ENCODE data around the gene CPLX1. TPM values are rescaled to one million over a fixed set of nuclear protein-coding genes. Genes with fewer than 3 reads are reported as not detected.

Gene CPLX1
- total RNA-seq, 2 experiments from 2014 or later, result 0.21 to 0.25 TPM

DNA sequence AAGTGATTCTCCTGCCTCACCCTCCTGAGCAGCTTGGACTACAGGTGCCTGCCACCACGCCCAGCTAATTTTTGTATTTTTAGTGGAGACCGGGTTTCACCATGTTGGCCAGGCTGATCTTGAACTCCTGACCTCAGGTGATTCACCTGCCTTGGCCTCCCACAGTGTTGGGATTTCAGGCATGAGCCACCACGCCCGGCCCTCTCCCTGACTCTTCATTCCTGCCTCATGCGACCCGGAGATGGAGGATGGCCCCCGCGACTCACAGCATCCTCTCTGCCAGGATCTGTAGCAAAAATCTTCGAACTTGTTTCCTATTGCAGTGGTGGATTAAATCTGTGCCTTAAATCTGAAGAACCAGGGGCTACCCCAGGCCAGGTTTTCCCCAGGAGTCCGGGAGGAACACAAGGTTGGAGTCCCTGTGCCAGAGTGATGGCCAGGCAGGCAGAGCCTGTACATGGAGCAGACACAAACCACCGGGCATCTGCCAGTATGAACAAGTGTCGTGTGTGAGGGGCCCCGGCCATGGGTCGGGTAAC, 11.5 kb downstream of the CPLX1 start:
- CTCF ChIA-PET (ENCODE audit: unreplicated experiment), result interaction anchor here (1.3 kb wide), 1 partner anchor 21 kb away, joined by 4 read pairs; no protein-coding TSS in a partner anchor
- Histone ChIP-seq H3K4me3 (ENCODE audit: low read depth, low read length, poor library complexity, severe bottlenecking) (no peak overlapping the region), H2AFZ (ENCODE audit: low read length) (no peak overlapping the region), H4K20me1 (ENCODE audit: insufficient read depth, low read length) (no peaks in the 10 kb centered on the region), H3K79me2 (ENCODE audit: insufficient read depth, low read depth, low read length) (no peaks in the 10 kb centered on the region), H3K9me3 (ENCODE audit: low read length) (no peaks in the 10 kb centered on the region), H3K36me3 (ENCODE audit: insufficient read depth, low read length) (no peaks in the 10 kb centered on the region), H3K4me1 (ENCODE audit: insufficient read depth, low read length, poor library complexity, severe bottlenecking) (peaks cover 7% of the 10 kb centered on the region), H3K4me2 (ENCODE audit: low read length) (no peak overlapping the region), H3K9me2 (ENCODE audit: insufficient read depth, low read length) (no peaks in the 10 kb centered on the region), H3K27ac (ENCODE audit: low read depth, low read length, poor library complexity, severe bottlenecking) (no peak overlapping the region)
- intact Hi-C loops (cut with micrococcal nuclease; ENCODE audit: unreplicated experiment), result no loop called here
- POLR2A ChIA-PET, result interaction anchor here (1.2 kb wide), 1 partner anchor 31 kb away, joined by 4 read pairs; no protein-coding TSS in a partner anchor
- no TSS peak for BruUV-seq (replicated peaks)
- no peak for DNase-seq (ENCODE audit: low spot score)
- TF ChIP-seq, protein P1, sequence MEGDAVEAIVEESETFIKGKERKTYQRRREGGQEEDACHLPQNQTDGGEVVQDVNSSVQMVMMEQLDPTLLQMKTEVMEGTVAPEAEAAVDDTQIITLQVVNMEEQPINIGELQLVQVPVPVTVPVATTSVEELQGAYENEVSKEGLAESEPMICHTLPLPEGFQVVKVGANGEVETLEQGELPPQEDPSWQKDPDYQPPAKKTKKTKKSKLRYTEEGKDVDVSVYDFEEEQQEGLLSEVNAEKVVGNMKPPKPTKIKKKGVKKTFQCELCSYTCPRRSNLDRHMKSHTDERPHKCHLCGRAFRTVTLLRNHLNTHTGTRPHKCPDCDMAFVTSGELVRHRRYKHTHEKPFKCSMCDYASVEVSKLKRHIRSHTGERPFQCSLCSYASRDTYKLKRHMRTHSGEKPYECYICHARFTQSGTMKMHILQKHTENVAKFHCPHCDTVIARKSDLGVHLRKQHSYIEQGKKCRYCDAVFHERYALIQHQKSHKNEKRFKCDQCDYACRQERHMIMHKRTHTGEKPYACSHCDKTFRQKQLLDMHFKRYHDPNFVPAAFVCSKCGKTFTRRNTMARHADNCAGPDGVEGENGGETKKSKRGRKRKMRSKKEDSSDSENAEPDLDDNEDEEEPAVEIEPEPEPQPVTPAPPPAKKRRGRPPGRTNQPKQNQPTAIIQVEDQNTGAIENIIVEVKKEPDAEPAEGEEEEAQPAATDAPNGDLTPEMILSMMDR (conservative IDR thresholded peaks at IDR 0.05; ENCODE audit: low read length), result no peak
- no peak for TF ChIP-seq EZH2phosphoT487 (IDR thresholded peaks at IDR 0.05; ENCODE audit: borderline replicate concordance, low read depth, low read length)

GRCh38 chr4:813900-814299, 12.0 kb downstream of the CPLX1 start:
- Histone ChIP-seq H3K36me3 (ENCODE audit: insufficient read depth, low read length) (no peaks in the 10 kb centered on the region), H3K4me2 (ENCODE audit: low read length) (no peak overlapping the region), H2AFZ (ENCODE audit: low read length) (no peak overlapping the region), H3K4me3 (ENCODE audit: low read depth, low read length, poor library complexity, severe bottlenecking) (no peak overlapping the region), H3K79me2 (ENCODE audit: insufficient read depth, low read depth, low read length) (no peaks in the 10 kb centered on the region), H4K20me1 (ENCODE audit: insufficient read depth, low read length) (no peaks in the 10 kb centered on the region), H3K27ac (ENCODE audit: low read depth, low read length, poor library complexity, severe bottlenecking) (no peak overlapping the region), H3K9me2 (ENCODE audit: insufficient read depth, low read length) (no peaks in the 10 kb centered on the region), H3K9me3 (ENCODE audit: low read length) (no peaks in the 10 kb centered on the region), H3K4me1 (ENCODE audit: insufficient read depth, low read length, poor library complexity, severe bottlenecking) (peaks cover 7% of the 10 kb centered on the region)
- TF ChIP-seq, protein P1 (conservative IDR thresholded peaks at IDR 0.05; ENCODE audit: low read length), result peak; percentile 32; the same call in 1 of the 2 replicates
- no peak for TF ChIP-seq EZH2phosphoT487 (IDR thresholded peaks at IDR 0.05; ENCODE audit: borderline replicate concordance, low read depth, low read length)
- ChIA-PET POLR2A (interaction anchor here (1.2 kb wide), 1 partner anchor 31 kb away, joined by 4 read pairs; no protein-coding TSS in a partner anchor), CTCF (ENCODE audit: unreplicated experiment) (interaction anchor here (1.3 kb wide), 1 partner anchor 20 kb away, joined by 4 read pairs; no protein-coding TSS in a partner anchor)
- BruUV-seq (replicated peaks), result no TSS peak
- intact Hi-C loops (cut with micrococcal nuclease; ENCODE audit: unreplicated experiment), result no loop called here
- DNase-seq (ENCODE audit: low spot score), result peak; percentile 27

DNA sequence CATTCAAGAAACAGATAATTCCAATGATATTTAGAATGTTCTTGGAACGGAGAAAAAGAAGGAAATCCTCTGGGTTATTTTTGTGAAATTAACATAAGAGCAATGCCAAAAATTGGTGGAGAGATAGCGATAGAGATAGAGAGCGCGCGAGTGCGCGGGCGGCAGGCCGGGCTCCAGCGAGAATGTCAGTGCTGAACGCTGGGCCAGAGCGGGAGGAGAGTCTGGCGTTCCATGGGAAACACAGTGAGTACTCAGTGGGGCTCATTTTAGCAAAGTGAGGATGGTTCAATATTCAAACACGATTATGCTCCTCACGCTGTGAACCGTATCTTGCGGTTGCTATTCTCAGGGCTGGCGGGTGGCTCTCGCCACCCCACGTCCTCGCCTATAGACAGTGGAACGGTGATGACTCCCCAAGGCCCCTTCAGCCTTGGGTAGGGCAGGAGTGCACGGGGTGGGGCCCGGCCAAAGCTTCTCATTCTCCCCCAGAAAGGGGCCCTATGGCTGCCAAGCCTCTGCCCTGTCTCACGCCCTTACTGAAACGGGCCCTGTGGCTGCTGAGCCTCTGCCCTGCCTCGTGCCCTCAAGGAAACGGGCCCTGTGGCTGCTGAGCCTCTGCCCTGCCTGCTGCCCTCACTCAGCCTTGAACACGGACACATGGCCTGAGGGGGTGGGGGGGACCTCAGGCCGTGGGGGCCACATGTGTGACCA, 16.9 kb downstream of the CPLX1 start:
- Histone ChIP-seq H3K36me3 (ENCODE audit: insufficient read depth, low read length) (no peaks in the 10 kb centered on the region), H3K27ac (ENCODE audit: low read depth, low read length, poor library complexity, severe bottlenecking) (no peak overlapping the region), H3K9me2 (ENCODE audit: insufficient read depth, low read length) (no peaks in the 10 kb centered on the region), H3K79me2 (ENCODE audit: insufficient read depth, low read depth, low read length) (no peaks in the 10 kb centered on the region), H3K4me3 (ENCODE audit: low read depth, low read length, poor library complexity, severe bottlenecking) (no peak overlapping the region), H3K9me3 (ENCODE audit: low read length) (0 out of 2 replicates have a peak, but pooled peaks cover 12% of the 10 kb centered on the region), H4K20me1 (ENCODE audit: insufficient read depth, low read length) (no peaks in the 10 kb centered on the region), H3K4me1 (ENCODE audit: insufficient read depth, low read length, poor library complexity, severe bottlenecking) (no peaks in the 10 kb centered on the region), H2AFZ (ENCODE audit: low read length) (no peak overlapping the region), H3K4me2 (ENCODE audit: low read length) (no peak overlapping the region)
- CTCF ChIA-PET (ENCODE audit: unreplicated experiment), result no interaction called here
- intact Hi-C loops (cut with micrococcal nuclease; ENCODE audit: unreplicated experiment), result no loop called here
- BruUV-seq (replicated peaks), result no TSS peak
- TF ChIP-seq, protein P1 (conservative IDR thresholded peaks at IDR 0.05; ENCODE audit: low read length), result no peak
- no peak for TF ChIP-seq EZH2phosphoT487 (IDR thresholded peaks at IDR 0.05; ENCODE audit: borderline replicate concordance, low read depth, low read length)
- DNase-seq (ENCODE audit: low spot score), result no peak
- POLR2A ChIA-PET, result no interaction called here
